Measurements from ENCODE around the gene STX1A.

- TF ChIP-seq CTCF (IDR thresholded peaks at IDR 0.05): peak; percentile 34 to 99 (median 95)
- TF ChIP-seq POLR2A (IDR thresholded peaks at IDR 0.05): no peak
Observed at GRCh38 chr7:73667344-73668102, 51.9 kb downstream of the STX1A start, which contains the start of gene VPS37D.
